Keratinocyte (primary cell): ENCODE data around the gene DENND1A. TPM values are rescaled to one million over a fixed set of nuclear protein-coding genes. Genes with fewer than 3 reads are reported as not detected.

Experiments
- DNase-seq: peaks from one replicate; pipeline ENCODE4 v3.0.0-alpha.2; 2011; ENCODE audit warnings: low read depth, missing footprints, low spot score
- FAIRE-seq: peaks from 2 replicates; lab custom pipeline; 2011; peaks lifted over from hg19 to GRCh38; lab: Jason Lieb, UNC
- H2AFZ ChIP-seq: 2 replicates; pipeline ENCODE4 v1.6.0; 2012; ENCODE audit warnings: low read length, control low read depth, inconsistent platforms; ENCODE audit not compliant: control insufficient read depth
- H3K27ac ChIP-seq: 2 replicates; pipeline ENCODE4 v1.5.1; 2011; ENCODE audit warnings: low read length; ENCODE audit not compliant: control insufficient read depth, insufficient read depth
- H3K27me3 ChIP-seq: 3 replicates; pipeline ENCODE4 v1.6.0; 2011; ENCODE audit warnings: low read length; ENCODE audit not compliant: control insufficient read depth, insufficient read depth; ENCODE audit errors: extremely low read depth
- H3K36me3 ChIP-seq, 2 experiments: 2 replicates in 1 of 2; 3 replicates in 1 of 2; pipeline ENCODE4 v1.5.1; 2011; ENCODE audit warnings: low read length in 2 of 2, mild to moderate bottlenecking in 1 of 2; ENCODE audit not compliant: control insufficient read depth in 2 of 2, insufficient read depth in 2 of 2; ENCODE audit errors: extremely low read depth in 1 of 2
- H3K4me1 ChIP-seq: 3 replicates; pipeline ENCODE4 v1.5.1; 2011; ENCODE audit warnings: low read length; ENCODE audit not compliant: control insufficient read depth, insufficient read depth; ENCODE audit errors: extremely low read depth
- H3K4me2 ChIP-seq: 3 replicates; pipeline ENCODE4 v1.6.0; 2011; ENCODE audit warnings: low read depth, low read length; ENCODE audit not compliant: control insufficient read depth, insufficient read depth; ENCODE audit errors: extremely low read depth
- H3K4me3 ChIP-seq, 3 experiments: fragments of 200-600 bp in 1 of 3; sonication (generic) in 1 of 3; 2 replicates in 2 of 3; 3 replicates in 1 of 3; pipeline ENCODE4 v1.5.1; 2011 to 2016; ENCODE audit warnings: low read length in 3 of 3, mild to moderate bottlenecking in 3 of 3, control low read depth in 2 of 3, inconsistent platforms in 1 of 3, low read depth in 1 of 3, mixed read lengths in 1 of 3, mixed run types in 1 of 3, moderate library complexity in 1 of 3; ENCODE audit not compliant: control insufficient read depth in 2 of 3, insufficient read depth in 2 of 3; ENCODE audit errors: extremely low read depth in 1 of 3
- H3K79me2 ChIP-seq: 2 replicates; pipeline ENCODE4 v1.6.0; 2012; ENCODE audit warnings: low read length; ENCODE audit not compliant: control insufficient read depth, insufficient read depth
- H3K9ac ChIP-seq: 3 replicates; pipeline ENCODE4 v1.6.0; 2011; ENCODE audit warnings: low read length; ENCODE audit not compliant: control insufficient read depth, insufficient read depth; ENCODE audit errors: extremely low read depth
- H3K9me1 ChIP-seq: 3 replicates; pipeline ENCODE4 v1.6.0; 2011; ENCODE audit warnings: low read length; ENCODE audit not compliant: control insufficient read depth, insufficient read depth; ENCODE audit errors: extremely low read depth
- H3K9me3 ChIP-seq: 2 replicates; pipeline ENCODE4 v1.5.1; 2012; ENCODE audit warnings: low read depth, low read length; ENCODE audit not compliant: control insufficient read depth
- H4K20me1 ChIP-seq: 3 replicates; pipeline ENCODE4 v1.6.0; 2011; ENCODE audit warnings: low read length; ENCODE audit not compliant: control insufficient read depth, insufficient read depth; ENCODE audit errors: extremely low read depth
- EZH2 ChIP-seq: IDR thresholded peaks from one replicate; pipeline ENCODE4 v1.6.1; 2012; ENCODE audit warnings: inconsistent platforms, mild to moderate bottlenecking, low read length, moderate library complexity
- dilution Hi-C: fragments of 300-500 bp; cut with MboI; formaldehyde crosslinking; loops from one replicate; pipeline ENCODE4 v1.7.0; 2020; ENCODE audit warnings: low sequenced_read_pairs; ENCODE audit not compliant: extremely low pct_ligation_motif_present
- polyA plus RNA-seq, 5 experiments: library from polyadenylated mRNA; depleted of rRNA in 3 of 5; stranded (reverse) in 3 of 5; stranded (forward) in 1 of 5; unstranded in 1 of 5; fragments of >200 nt; gene quantifications; 1 replicate in 1 of 5; 2 replicates in 3 of 5; 3 replicates in 1 of 5; pipeline versions ENCODE4 v1.2.1 to v1.2.3, GENCODE V29; 2011 to 2012; ENCODE audit warnings: missing spikeins in 2 of 5, low read depth in 1 of 5, low replicate concordance in 1 of 5
- TF ChIP-seq, protein P1 (sequence below), 3 experiments: IDR thresholded peaks in 1 of 3; conservative IDR thresholded peaks in 1 of 3; optimal IDR thresholded peaks in 1 of 3; 2 replicates in 2 of 3; 3 replicates in 1 of 3; pipeline versions ENCODE3 to v1.5.1; 2011; ENCODE audit warnings: low read length in 3 of 3, mild to moderate bottlenecking in 3 of 3, moderate library complexity in 2 of 3, control low read depth in 1 of 3, inconsistent platforms in 1 of 3; ENCODE audit not compliant: insufficient read depth in 2 of 3; ENCODE audit errors: extremely low read depth in 1 of 3

The DENND1A gene
- polyA plus RNA-seq, 1 donor (not counting 4 experiments of a cell fraction or from before 2014, with no cell fraction given), result 13.0 TPM

DNA sequence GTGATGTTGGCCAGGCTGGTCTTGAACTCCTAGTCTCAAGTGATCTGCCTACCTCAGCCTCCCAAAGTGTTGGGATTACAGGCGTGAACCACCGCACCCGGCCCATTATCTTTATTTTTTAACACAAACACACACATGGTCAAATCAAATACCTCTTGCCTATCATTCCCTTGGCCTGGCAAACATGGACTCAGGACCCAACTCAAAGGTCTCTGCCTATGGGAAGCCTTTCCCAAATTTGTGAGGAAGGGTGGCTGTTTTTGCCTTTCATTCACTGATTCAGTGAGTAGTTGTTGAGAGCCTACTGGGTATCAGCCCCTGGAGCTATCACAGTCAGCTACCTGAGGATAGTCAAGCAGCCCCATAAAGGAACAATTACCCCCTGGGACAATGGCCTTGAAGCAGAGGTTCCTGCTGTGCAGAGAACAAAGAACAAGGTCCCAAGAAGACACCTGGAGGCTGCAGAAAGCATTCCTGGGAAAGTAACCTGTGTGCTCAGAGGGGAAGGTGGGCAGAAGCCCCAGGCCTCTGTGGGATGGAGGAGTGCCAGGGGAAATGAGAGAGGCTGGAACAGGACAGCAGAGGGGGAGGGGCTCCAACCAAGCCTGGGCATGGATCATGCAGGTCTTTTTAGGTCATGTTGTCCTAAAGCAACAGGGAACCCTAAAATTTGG is 447.5 kb downstream of the DENND1A start:
- no peak overlapping the region for H3K4me2 ChIP-seq
- DNase-seq (no peak), FAIRE-seq (no peak)
- H3K9me1 ChIP-seq, result no peaks in the 10 kb centered on the region
- no peaks in the 10 kb centered on the region for H3K27me3 ChIP-seq
- no peak for TF ChIP-seq EZH2
- TF ChIP-seq, protein P1, sequence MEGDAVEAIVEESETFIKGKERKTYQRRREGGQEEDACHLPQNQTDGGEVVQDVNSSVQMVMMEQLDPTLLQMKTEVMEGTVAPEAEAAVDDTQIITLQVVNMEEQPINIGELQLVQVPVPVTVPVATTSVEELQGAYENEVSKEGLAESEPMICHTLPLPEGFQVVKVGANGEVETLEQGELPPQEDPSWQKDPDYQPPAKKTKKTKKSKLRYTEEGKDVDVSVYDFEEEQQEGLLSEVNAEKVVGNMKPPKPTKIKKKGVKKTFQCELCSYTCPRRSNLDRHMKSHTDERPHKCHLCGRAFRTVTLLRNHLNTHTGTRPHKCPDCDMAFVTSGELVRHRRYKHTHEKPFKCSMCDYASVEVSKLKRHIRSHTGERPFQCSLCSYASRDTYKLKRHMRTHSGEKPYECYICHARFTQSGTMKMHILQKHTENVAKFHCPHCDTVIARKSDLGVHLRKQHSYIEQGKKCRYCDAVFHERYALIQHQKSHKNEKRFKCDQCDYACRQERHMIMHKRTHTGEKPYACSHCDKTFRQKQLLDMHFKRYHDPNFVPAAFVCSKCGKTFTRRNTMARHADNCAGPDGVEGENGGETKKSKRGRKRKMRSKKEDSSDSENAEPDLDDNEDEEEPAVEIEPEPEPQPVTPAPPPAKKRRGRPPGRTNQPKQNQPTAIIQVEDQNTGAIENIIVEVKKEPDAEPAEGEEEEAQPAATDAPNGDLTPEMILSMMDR (optimal IDR thresholded peaks at IDR 0.05 in 1 of 3, IDR thresholded peaks at IDR 0.05 in 1 of 3, conservative IDR thresholded peaks at IDR 0.05 in 1 of 3; ENCODE audit: extremely low read depth in 1 of 3, insufficient read depth in 2 of 3, low read length in 3 of 3), result no peak
- H3K27ac ChIP-seq, result no peak overlapping the region
- H3K4me3 ChIP-seq, result no peak overlapping the region
- no peak overlapping the region for H2AFZ ChIP-seq
- no peaks in the 10 kb centered on the region for H3K79me2 ChIP-seq
- no peak overlapping the region for H3K9ac ChIP-seq
- no peaks in the 10 kb centered on the region for H3K9me3 ChIP-seq
- dilution Hi-C loops, result no loop called here
- no peaks in the 10 kb centered on the region for H3K36me3 ChIP-seq
- H3K4me1 ChIP-seq, result no peaks in the 10 kb centered on the region
- H4K20me1 ChIP-seq, result peaks cover 3% of the 10 kb centered on the region

DNA sequence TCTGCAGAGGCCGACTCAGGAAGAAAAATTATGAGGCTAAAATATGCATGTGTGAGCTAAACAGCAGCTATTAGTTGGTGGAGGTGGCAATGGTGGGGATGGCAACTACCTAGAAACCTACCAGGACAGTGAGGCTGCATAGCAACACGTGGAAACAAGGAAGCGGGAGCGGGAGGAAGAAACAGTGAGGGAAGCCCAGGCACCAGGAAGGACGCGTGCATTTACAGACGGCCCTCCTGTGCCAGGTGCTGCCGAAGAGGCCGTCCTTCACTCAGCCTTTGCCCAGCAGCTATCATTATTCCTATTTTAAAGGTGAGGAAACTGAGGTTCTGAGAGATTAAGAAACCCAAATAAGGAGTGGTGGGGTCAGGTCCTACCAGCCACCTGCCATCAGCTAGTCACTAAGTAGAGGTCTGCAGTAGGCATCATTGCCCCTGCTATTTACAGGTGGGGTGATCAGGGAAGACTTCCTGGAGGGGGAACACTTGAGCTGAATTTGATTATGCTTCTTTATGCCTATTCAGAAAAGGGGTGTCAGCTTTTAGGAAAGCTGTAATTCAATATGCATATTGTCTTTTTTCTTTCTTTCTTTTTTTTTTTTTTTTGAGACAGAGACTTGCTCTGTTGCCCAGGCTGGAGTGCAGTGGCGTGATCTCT is 448.6 kb downstream of the DENND1A start:
- H3K36me3 ChIP-seq, result no peaks in the 10 kb centered on the region
- no peaks in the 10 kb centered on the region for H3K9me3 ChIP-seq
- H3K9ac ChIP-seq, result no peak overlapping the region
- no peaks in the 10 kb centered on the region for H3K27me3 ChIP-seq
- H3K27ac ChIP-seq, result no peak overlapping the region
- dilution Hi-C loops, result no loop called here
- FAIRE-seq, result no peak
- no peaks in the 10 kb centered on the region for H3K79me2 ChIP-seq
- H4K20me1 ChIP-seq, result peaks cover 3% of the 10 kb centered on the region
- TF ChIP-seq EZH2, result no peak
- TF ChIP-seq, protein P1 (optimal IDR thresholded peaks at IDR 0.05 in 1 of 3, IDR thresholded peaks at IDR 0.05 in 1 of 3, conservative IDR thresholded peaks at IDR 0.05 in 1 of 3; ENCODE audit: extremely low read depth in 1 of 3, insufficient read depth in 2 of 3, low read length in 3 of 3), result no peak
- no peak for DNase-seq
- H2AFZ ChIP-seq, result no peak overlapping the region
- no peak overlapping the region for H3K4me3 ChIP-seq
- H3K4me2 ChIP-seq, result no peak overlapping the region
- no peaks in the 10 kb centered on the region for H3K4me1 ChIP-seq
- no peaks in the 10 kb centered on the region for H3K9me1 ChIP-seq
